ENCODE measurements around the gene PRUNE2.

Gene PRUNE2

DNA sequence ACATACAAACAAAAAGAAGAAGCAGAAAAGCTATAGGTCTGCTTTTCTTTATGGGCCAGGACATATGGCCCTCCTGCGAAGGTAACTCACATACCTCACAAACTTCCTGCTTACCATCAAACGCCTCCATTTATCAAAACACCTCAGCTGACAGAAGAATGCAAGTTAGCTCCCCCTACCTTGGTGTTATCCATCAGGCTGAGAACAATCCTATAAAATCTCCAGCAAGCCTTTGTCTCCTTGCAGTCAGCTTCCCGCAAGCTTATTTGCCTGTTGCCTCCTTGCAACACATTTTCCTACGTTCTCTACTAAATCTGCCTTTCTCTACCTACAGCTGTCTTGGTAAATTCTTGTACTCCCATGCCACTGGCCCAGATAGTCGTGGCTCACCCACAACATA is 164.4 kb downstream of the PRUNE2 start:
- ATAC-seq (ENCODE audit: low read depth) (no peak), DNase-seq (ENCODE audit: low spot score) (no peak)
- no peak overlapping the region for H3K4me3 ChIP-seq (ENCODE audit: severe bottlenecking)
- H3K27me3 ChIP-seq (ENCODE audit: insufficient read depth, poor library complexity, severe bottlenecking) = no peaks in the 10 kb centered on the region
- H3K4me1 ChIP-seq (ENCODE audit: insufficient read depth, poor library complexity, severe bottlenecking) = no peaks in the 10 kb centered on the region
- H3K9me3 ChIP-seq (ENCODE audit: severe bottlenecking) = no peaks in the 10 kb centered on the region
- H3K27ac ChIP-seq (ENCODE audit: poor library complexity, severe bottlenecking) = no peak overlapping the region
- no peaks in the 10 kb centered on the region for H3K36me3 ChIP-seq (ENCODE audit: low read depth)
- TF ChIP-seq, protein P1, sequence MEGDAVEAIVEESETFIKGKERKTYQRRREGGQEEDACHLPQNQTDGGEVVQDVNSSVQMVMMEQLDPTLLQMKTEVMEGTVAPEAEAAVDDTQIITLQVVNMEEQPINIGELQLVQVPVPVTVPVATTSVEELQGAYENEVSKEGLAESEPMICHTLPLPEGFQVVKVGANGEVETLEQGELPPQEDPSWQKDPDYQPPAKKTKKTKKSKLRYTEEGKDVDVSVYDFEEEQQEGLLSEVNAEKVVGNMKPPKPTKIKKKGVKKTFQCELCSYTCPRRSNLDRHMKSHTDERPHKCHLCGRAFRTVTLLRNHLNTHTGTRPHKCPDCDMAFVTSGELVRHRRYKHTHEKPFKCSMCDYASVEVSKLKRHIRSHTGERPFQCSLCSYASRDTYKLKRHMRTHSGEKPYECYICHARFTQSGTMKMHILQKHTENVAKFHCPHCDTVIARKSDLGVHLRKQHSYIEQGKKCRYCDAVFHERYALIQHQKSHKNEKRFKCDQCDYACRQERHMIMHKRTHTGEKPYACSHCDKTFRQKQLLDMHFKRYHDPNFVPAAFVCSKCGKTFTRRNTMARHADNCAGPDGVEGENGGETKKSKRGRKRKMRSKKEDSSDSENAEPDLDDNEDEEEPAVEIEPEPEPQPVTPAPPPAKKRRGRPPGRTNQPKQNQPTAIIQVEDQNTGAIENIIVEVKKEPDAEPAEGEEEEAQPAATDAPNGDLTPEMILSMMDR (IDR thresholded peaks at IDR 0.05; ENCODE audit: poor library complexity, severe bottlenecking) = no peak

DNA sequence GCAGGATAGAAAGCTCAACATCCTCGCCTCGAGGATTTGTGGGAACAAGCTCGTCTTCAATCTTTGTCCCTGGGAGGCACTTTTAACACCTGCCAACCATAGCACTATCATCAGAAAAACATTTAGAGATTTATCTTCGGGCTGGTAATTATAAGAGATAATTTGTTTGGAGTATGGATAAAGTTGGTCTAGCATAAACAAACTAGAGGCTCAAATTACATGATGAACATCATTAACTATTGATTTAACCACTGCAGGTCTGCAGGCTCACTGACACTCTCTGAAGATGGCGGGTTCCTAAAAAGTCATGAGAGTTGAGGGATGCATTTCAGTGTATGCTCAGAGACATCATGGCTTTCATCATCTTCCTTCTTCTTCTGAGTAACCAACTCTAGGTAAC is 167.5 kb downstream of the PRUNE2 start:
- H3K27ac ChIP-seq (ENCODE audit: poor library complexity, severe bottlenecking) = no peak overlapping the region
- ATAC-seq (ENCODE audit: low read depth) (no peak), DNase-seq (ENCODE audit: low spot score) (no peak)
- no peak overlapping the region for H3K4me3 ChIP-seq (ENCODE audit: severe bottlenecking)
- no peaks in the 10 kb centered on the region for H3K27me3 ChIP-seq (ENCODE audit: insufficient read depth, poor library complexity, severe bottlenecking)
- no peaks in the 10 kb centered on the region for H3K4me1 ChIP-seq (ENCODE audit: insufficient read depth, poor library complexity, severe bottlenecking)
- no peaks in the 10 kb centered on the region for H3K36me3 ChIP-seq (ENCODE audit: low read depth)
- no peaks in the 10 kb centered on the region for H3K9me3 ChIP-seq (ENCODE audit: severe bottlenecking)
- TF ChIP-seq, protein P1 (IDR thresholded peaks at IDR 0.05; ENCODE audit: poor library complexity, severe bottlenecking) = no peak

- no peak for ATAC-seq (ENCODE audit: low read depth)
- Histone ChIP-seq H3K36me3 (ENCODE audit: low read depth) (no peaks in the 10 kb centered on the region), H3K9me3 (ENCODE audit: severe bottlenecking) (no peaks in the 10 kb centered on the region), H3K27me3 (ENCODE audit: insufficient read depth, poor library complexity, severe bottlenecking) (no peaks in the 10 kb centered on the region), H3K4me3 (ENCODE audit: severe bottlenecking) (no peak overlapping the region), H3K27ac (ENCODE audit: poor library complexity, severe bottlenecking) (no peak overlapping the region), H3K4me1 (ENCODE audit: insufficient read depth, poor library complexity, severe bottlenecking) (no peaks in the 10 kb centered on the region)
- DNase-seq (ENCODE audit: low spot score) = no peak
- TF ChIP-seq, protein P1 (IDR thresholded peaks at IDR 0.05; ENCODE audit: poor library complexity, severe bottlenecking) = no peak
Observed at GRCh38 chr9:76737154-76737902, 168.6 kb downstream of the PRUNE2 start.

- H3K4me3 ChIP-seq (ENCODE audit: severe bottlenecking) = no peak overlapping the region
- H3K36me3 ChIP-seq (ENCODE audit: low read depth) = no peaks in the 10 kb centered on the region
- TF ChIP-seq, protein P1 (IDR thresholded peaks at IDR 0.05; ENCODE audit: poor library complexity, severe bottlenecking) = no peak
- no peaks in the 10 kb centered on the region for H3K4me1 ChIP-seq (ENCODE audit: insufficient read depth, poor library complexity, severe bottlenecking)
- no peak overlapping the region for H3K27ac ChIP-seq (ENCODE audit: poor library complexity, severe bottlenecking)
- H3K9me3 ChIP-seq (ENCODE audit: severe bottlenecking) = no peaks in the 10 kb centered on the region
- no peaks in the 10 kb centered on the region for H3K27me3 ChIP-seq (ENCODE audit: insufficient read depth, poor library complexity, severe bottlenecking)
- ATAC-seq (ENCODE audit: low read depth) (no peak), DNase-seq (ENCODE audit: low spot score) (no peak)
Observed at GRCh38 chr9:76734716-76735115, 171.2 kb downstream of the PRUNE2 start.

DNA sequence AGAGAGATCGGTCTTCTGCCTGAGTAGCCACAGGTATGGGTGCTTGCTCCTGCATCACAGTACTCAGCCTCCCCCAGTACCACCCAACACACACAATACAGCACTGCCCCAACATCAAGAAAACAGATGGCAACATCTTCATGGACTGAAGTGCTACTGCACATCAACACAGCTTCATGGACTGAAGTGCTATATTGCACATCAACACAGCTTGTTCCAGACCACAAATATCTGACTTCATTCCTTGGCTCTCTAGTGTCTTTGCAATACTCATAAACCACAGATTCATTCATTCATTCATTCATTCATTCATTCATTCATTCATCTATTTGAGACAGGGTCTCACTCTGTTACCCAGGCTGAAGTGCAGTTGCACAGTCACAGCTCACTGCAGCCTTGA is 172.8 kb downstream of the PRUNE2 start:
- Histone ChIP-seq H3K9me3 (ENCODE audit: severe bottlenecking) (no peaks in the 10 kb centered on the region), H3K36me3 (ENCODE audit: low read depth) (no peaks in the 10 kb centered on the region), H3K27me3 (ENCODE audit: insufficient read depth, poor library complexity, severe bottlenecking) (no peaks in the 10 kb centered on the region), H3K27ac (ENCODE audit: poor library complexity, severe bottlenecking) (no peak overlapping the region), H3K4me1 (ENCODE audit: insufficient read depth, poor library complexity, severe bottlenecking) (no peaks in the 10 kb centered on the region), H3K4me3 (ENCODE audit: severe bottlenecking) (no peak overlapping the region)
- DNase-seq (ENCODE audit: low spot score) (no peak), ATAC-seq (ENCODE audit: low read depth) (no peak)
- TF ChIP-seq, protein P1 (IDR thresholded peaks at IDR 0.05; ENCODE audit: poor library complexity, severe bottlenecking) = no peak

All from RWPE2 (cell line).